Heart right ventricle (tissue), 16 donors: ENCODE measurements around the gene DISC1. TPM values are rescaled to one million over a fixed set of nuclear protein-coding genes. Genes with fewer than 3 reads are reported as not detected.

Experiments
- ATAC-seq, 8 donors: fragments of 200-7000 bp; cut with Tn5 transposase; one replicate each; pipeline ENCODE4 v1.9.1; 2020; ENCODE audit warnings: mild to moderate bottlenecking in 8 of 8, moderate library complexity in 8 of 8, moderate number of reproducible peaks in 1 of 8
- DNase-seq, 2 donors: peaks; one replicate each; pipeline ENCODE4 v3.0.0-alpha.2; 2020
- H3K27ac ChIP-seq, 10 donors: fragments of 200-600 bp; sonication (generic) in 2 of 10; one replicate each; pipeline versions ENCODE4 v1.5.0 to v1.8.0; 2020 to 2022; ENCODE audit warnings: mild to moderate bottlenecking in 3 of 10
- H3K27me3 ChIP-seq, 7 donors: fragments of 200-600 bp; one replicate each; pipeline ENCODE4 v1.8.0; 2021 to 2022; ENCODE audit warnings: mild to moderate bottlenecking in 2 of 7
- H3K36me3 ChIP-seq, 9 donors: fragments of 200-600 bp; sonication (generic) in 1 of 9; one replicate each; pipeline versions ENCODE4 v1.5.0 to v1.8.0; 2020 to 2022; ENCODE audit warnings: mild to moderate bottlenecking in 2 of 9
- H3K4me1 ChIP-seq, 9 donors: fragments of 200-600 bp; sonication (generic) in 1 of 9; one replicate each; pipeline versions ENCODE4 v1.5.0 to v1.8.0; 2020 to 2022; ENCODE audit warnings: mild to moderate bottlenecking in 4 of 9
- H3K4me3 ChIP-seq, 10 donors: fragments of 200-600 bp; sonication (generic) in 2 of 10; one replicate each; pipeline versions ENCODE4 v1.5.0 to v1.8.0; 2020 to 2022; ENCODE audit warnings: mild to moderate bottlenecking in 7 of 10, moderate library complexity in 2 of 10
- H3K9me3 ChIP-seq, 11 donors: fragments of 200-600 bp in 10 of 11; sonication (generic) in 2 of 11; one replicate each; pipeline versions ENCODE4 v1.5.0 to v1.8.0; 2013 to 2022; ENCODE audit warnings: mild to moderate bottlenecking in 2 of 11, control low read depth in 1 of 11, moderate library complexity in 1 of 11
- WGBS, 2 donors: extraction: QIAGEN DNeasy Blood & Tissue Kit; methylation state at CpG; one replicate each; pipeline ENCODE4 v1.1.7; 2013; ENCODE audit warnings: inconsistent platforms in 1 of 2; 5-methylcytosine and 5-hydroxymethylcytosine counted together
- intact Hi-C, 10 donors: fragments of 100-400 bp; cut with DNase I; formaldehyde crosslinking; loops; one replicate each; pipeline versions ENCODE4 v1.11.1 to v1.14.2; 2022
- polyA plus RNA-seq, 2 donors: library from polyadenylated mRNA; stranded (reverse); fragments of 200-250 nt; gene quantifications; one replicate each; pipeline ENCODE4 v1.2.3, GENCODE V29; 2013
- total RNA-seq, 10 donors: library from RNA; stranded (reverse); fragmentation: NEBNext Ultra II Directional in 3 of 10; extraction: Animal tissue kit (Norgen Biotek cat#: 25700) in 3 of 10; gene quantifications; one replicate each; pipeline versions ENCODE4 v1.2.1 to v1.2.4, GENCODE V29; 2021 to 2023
- TF ChIP-seq, protein P1 (sequence below), 9 donors: fragments of 200-600 bp; sonication (generic) in 2 of 9; IDR thresholded peaks; one replicate each; pipeline versions ENCODE4 v1.5.0 to v1.8.0; 2021 to 2022; ENCODE audit warnings: antibody characterized with exemption in 9 of 9, mild to moderate bottlenecking in 5 of 9, moderate library complexity in 1 of 9
- donor health status: Arrhythmogenic right ventricular cardiomyopathy.
- donor health status: ischemic (EF 13 %, LVEDD 7.1; RV severe dilation, severe dysfunction).
- donor health status: healthy with polysubstance abuse.
- donor health status: DM: no; HTN: yes; CAD: no.
- donor health status: DM: no; HTN: no; CAD: no.
- donor health status: ischemic (EF 25% LVEDD 6.9; RV normal size, moderate dysfunction).
- donor health status: ischemic (EF 25% LVEDD 5.7; RV mildly dilated, moderate dysfunction).
- donor health status: healthy.
- donor health status: DM: yes; HTN: yes; CAD: no.
- donor health status: Ischemic cardiomyopathy.
- donor health status: ischemic (EF 35%, LVEDD 5.7; RV mildly dilated, moderate dysfunction).
- donor health status: nonischemic (EF 11% LVEDD 7.7; RV severe dilation, severe dysfunction).
- donor health status: DM: yes; HTN: yes; CAD: no.
- donor health status: PGD.
- donor health status: ischemic (EF 29% LVEDD 5.4; RV normal size, mild dysfunction).
- donor health status: nonischemic (EF 23%, LVEDD 6.1; RV moderate dilation, normal function).

The DISC1 gene
- total and polyA plus RNA-seq, 12 donors: 1.4 to 6.4 (median 4.0) TPM

DNA sequence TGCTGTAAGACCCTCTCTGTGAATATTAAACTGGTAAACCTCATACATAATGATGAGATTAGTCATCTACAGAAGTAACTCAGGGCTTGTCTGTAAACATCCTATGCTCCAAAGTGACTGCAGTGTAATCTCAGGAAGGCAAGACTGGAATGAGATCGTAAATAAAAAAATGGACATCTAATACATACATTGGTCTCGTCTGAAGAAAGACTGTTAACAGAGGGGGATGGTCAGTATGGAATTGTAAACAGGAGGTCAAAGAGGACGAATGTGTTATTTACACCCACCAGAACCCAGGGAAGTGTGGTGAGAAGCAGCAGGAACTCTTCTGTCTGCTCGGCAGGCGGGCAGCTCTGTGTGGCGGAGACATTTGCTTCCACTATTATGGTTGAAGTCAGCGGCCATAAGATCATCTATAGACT, 51.4 kb downstream of the DISC1 start:
- 82 to 88% methylated on average over 7 of the region's 7 CpGs for WGBS, 2 donors
- DNase-seq: no peak
- no peaks in the 10 kb centered on the region for H3K27me3 ChIP-seq
- TF ChIP-seq, protein P1, sequence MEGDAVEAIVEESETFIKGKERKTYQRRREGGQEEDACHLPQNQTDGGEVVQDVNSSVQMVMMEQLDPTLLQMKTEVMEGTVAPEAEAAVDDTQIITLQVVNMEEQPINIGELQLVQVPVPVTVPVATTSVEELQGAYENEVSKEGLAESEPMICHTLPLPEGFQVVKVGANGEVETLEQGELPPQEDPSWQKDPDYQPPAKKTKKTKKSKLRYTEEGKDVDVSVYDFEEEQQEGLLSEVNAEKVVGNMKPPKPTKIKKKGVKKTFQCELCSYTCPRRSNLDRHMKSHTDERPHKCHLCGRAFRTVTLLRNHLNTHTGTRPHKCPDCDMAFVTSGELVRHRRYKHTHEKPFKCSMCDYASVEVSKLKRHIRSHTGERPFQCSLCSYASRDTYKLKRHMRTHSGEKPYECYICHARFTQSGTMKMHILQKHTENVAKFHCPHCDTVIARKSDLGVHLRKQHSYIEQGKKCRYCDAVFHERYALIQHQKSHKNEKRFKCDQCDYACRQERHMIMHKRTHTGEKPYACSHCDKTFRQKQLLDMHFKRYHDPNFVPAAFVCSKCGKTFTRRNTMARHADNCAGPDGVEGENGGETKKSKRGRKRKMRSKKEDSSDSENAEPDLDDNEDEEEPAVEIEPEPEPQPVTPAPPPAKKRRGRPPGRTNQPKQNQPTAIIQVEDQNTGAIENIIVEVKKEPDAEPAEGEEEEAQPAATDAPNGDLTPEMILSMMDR (IDR thresholded peaks at IDR 0.05): no peak
- no peaks in the 10 kb centered on the region for H3K9me3 ChIP-seq
- no peaks in the 10 kb centered on the region for H3K36me3 ChIP-seq
- no peak for ATAC-seq
- no peak overlapping the region for H3K4me3 ChIP-seq
- intact Hi-C loops: no loop called here
- no peak overlapping the region for H3K27ac ChIP-seq
- peaks cover 0 to 7% (median 0%) of the 10 kb centered on the region in 9 donors for H3K4me1 ChIP-seq

DNA sequence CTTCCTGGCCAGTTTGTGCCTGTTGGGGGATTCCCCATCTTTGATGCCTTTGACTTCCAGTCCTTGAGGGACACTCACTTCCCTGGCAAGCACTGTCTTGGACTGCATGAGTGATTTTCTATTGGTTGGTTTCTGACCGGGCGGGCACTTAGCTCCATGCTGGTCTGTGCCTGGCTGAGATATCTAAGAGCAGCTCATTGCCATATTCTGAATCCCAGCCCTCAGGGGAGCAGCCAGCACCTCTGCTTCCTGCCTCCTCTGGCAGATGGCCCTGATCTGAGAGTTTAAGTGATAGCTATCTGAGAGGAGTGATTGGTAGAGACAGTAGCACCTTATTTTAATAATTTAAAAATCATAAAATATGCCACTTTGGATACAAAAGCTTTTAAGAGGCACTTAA, 52.5 kb downstream of the DISC1 start:
- peak in 1 of 8 donors; percentile 29 for ATAC-seq
- Histone ChIP-seq H3K4me1 (peaks cover 0 to 14% (median 3%) of the 10 kb centered on the region in 9 donors), H3K4me3 (no peak overlapping the region), H3K27me3 (no peaks in the 10 kb centered on the region), H3K9me3 (no peaks in the 10 kb centered on the region), H3K36me3 (no peaks in the 10 kb centered on the region), H3K27ac (no peak overlapping the region)
- no peak for DNase-seq
- intact Hi-C loops: no loop called here
- TF ChIP-seq, protein P1 (IDR thresholded peaks at IDR 0.05): no peak
- 53 to 73% methylated on average over 2 of the region's 2 CpGs for WGBS, 2 donors

DNA sequence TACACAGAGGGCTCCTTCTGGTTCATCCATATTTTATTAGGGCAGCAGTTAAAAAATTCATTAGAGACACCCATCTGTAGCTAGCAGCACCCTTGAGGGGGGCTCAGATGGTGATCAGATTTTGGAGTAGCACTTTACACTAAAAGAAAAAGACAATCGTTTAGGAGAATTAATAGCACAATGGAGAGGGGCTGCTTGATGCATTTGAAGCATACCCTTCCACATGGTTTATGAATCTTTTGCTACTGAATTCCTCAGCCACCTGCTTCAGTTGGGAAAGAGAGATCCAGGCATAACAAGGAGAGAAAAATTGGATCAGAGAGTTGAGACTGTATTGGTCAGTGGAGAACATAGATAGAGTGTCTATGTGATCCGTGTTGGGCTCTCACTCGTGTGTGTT, 54.4 kb downstream of the DISC1 start:
- H3K4me1 ChIP-seq: peaks cover 0 to 14% (median 5%) of the 10 kb centered on the region in 9 donors
- intact Hi-C loops: loop anchor here in 1 of 10 donors (10.0 kb wide), 1 partner anchor 46 kb away; no protein-coding TSS in a partner anchor

DNA sequence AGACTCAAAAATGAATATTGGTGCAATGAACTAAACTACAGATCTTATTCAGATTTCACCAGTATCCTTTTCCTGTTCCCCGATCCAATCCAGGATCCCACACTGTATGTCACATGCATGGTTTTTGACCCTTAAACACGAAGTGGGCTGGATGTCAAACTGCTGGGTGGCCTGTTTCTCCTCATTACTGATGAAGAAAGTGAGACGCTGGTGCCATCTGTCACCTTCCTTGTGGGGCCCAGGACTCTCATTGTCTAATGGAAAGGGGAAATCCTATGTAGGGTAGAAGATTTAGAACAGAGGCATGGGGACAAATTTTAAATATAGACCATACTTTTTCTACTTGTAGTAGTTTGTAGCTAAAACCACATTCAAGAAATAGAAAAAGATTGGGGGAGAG, 56.2 kb downstream of the DISC1 start:
- no peaks in the 10 kb centered on the region for H3K36me3 ChIP-seq
- no peaks in the 10 kb centered on the region for H3K27me3 ChIP-seq
- no peak overlapping the region for H3K27ac ChIP-seq
- peaks cover 0 to 21% (median 5%) of the 10 kb centered on the region in 11 donors for H3K9me3 ChIP-seq
- TF ChIP-seq, protein P1 (IDR thresholded peaks at IDR 0.05): no peak
- intact Hi-C loops: loop anchor here in 1 of 10 donors (10.0 kb wide), 1 partner anchor 48 kb away; no protein-coding TSS in a partner anchor
- ATAC-seq (no peak), DNase-seq (no peak)
- no peak overlapping the region for H3K4me3 ChIP-seq
- peaks cover 0 to 14% (median 5%) of the 10 kb centered on the region in 9 donors for H3K4me1 ChIP-seq
- WGBS, 2 donors: 64 to 73% methylated on average over 3 of the region's 3 CpGs

More for the DNA sequence above, 54.4 kb downstream of the DISC1 start:
- TF ChIP-seq, protein P1 (IDR thresholded peaks at IDR 0.05): no peak
- DNase-seq (no peak), ATAC-seq (no peak)
- Histone ChIP-seq H3K9me3 (peaks cover 0 to 3% (median 0%) of the 10 kb centered on the region in 11 donors), H3K36me3 (no peaks in the 10 kb centered on the region), H3K27ac (no peak overlapping the region), H3K27me3 (no peaks in the 10 kb centered on the region), H3K4me3 (no peak overlapping the region)
- WGBS, 2 donors: 84 to 89% methylated on average over 3 of the region's 3 CpGs
